GM21447 (cell line): ENCODE results near the gene TTBK1.
A peak's percentile ranks its signal among the peaks of the same experiment; 100 is the strongest.

Experiments
- ATAC-seq: cut with Tn5 transposase; IDR thresholded peaks from one replicate; pipeline ENCODE4 v1.9.1; 2021; ENCODE audit not compliant: unreplicated experiment

The TTBK1 gene

GRCh38 chr6:43222418-43223059 lies 20.7 kb upstream of the TTBK1 start:
- ATAC-seq, result no peak

DNA sequence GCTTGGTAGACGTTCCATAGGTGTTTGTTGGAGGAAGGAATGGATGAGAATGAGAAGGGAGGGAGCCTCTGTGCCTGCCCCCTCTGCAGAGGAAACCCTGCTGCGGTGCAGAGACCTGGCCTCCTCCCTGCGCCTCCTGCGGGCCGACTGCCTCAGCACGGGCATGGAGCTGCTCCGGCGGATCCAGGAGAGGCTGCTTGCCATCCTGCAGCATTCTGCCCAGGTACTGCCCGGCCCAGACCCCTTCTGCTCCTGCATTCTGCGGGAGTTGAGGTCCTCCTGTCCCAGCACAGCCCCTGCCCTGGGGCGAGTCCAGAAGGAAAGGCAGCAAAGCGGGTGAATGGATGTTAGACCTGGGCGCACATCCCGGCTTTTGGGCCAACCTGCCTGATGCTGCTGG lies 20.1 kb upstream of the TTBK1 start:
- ATAC-seq, result no peak

DNA sequence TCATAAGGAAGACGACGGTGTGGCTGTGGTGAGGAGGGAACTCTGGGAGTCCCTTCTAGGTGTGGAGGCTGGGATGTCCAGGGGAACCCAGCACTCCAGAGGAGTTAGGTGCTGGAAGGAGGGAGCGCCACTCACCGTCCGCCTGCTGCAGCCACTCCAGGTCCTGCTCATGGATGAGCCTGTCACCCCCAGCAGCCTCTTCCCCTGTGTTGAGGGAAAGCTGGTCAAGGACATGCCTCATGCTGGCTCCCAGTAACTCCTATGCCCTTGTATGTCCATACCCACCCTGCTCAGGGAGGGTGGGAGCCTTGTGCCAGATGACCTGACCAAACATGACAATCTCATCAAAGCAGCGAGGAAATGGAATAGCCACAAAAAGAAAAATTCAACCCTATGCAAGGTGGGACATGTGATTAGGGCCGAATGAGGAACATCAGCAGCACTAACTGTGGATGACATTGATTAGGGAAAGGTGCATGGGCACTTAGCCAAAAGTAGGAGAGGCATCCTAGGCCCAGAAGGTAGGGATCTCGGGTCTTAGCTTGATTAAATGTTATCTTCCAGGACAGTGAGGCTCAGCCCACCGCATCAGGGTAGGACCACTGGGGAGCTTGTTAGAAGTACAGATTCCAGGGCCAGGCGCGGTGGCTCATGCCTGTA lies 17.0 kb upstream of the TTBK1 start:
- no peak for ATAC-seq

DNA sequence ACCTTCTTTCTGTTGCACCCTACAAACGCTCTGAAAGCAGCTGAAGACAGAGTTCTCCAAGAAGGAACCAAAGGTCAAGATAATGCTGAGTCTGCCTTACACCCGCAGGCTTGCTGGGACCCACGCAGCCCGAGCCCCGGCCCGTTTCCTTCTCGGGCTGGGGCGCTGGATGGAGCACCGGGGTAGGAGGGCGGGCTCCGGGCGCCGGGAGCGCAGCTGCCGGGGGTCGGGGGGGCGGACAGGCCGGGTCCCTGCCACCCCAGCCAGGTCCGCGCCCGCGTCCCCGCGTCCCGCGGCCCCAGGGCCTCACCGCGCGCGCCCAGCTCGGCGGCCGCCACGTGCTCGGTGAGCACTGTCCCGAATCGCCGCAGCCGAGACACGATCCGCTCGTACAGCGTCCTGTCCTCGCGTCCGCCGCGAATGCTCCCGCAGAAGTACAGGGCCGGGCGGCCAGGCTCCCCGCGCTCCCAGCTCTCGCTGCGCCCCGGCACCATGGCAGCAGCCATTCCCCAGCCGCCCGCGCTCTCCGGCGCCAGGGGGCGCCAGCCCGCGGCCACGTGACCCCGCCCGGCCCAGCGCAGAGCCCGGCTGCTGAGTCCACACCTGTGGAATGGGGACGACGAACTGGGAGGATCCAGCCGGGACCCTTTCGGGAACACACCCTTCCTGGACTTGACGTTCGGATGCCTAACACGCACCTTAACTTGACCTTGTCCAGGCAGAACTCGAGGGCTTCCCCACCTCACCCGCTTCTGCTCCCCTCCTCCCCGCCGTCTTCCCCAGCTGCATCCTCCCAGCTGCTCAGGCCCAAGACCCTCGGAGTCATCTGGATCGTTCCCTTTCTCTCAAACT lies 14.1 kb upstream of the TTBK1 start, which contains the start of gene DNPH1:
Gene DNPH1, minus strand, starts transcription at position 531 of the 852 bp plus-strand sequence. Its CDS starts 25 bp downstream, at position 506.
- ATAC-seq, result peak; percentile 55

DNA sequence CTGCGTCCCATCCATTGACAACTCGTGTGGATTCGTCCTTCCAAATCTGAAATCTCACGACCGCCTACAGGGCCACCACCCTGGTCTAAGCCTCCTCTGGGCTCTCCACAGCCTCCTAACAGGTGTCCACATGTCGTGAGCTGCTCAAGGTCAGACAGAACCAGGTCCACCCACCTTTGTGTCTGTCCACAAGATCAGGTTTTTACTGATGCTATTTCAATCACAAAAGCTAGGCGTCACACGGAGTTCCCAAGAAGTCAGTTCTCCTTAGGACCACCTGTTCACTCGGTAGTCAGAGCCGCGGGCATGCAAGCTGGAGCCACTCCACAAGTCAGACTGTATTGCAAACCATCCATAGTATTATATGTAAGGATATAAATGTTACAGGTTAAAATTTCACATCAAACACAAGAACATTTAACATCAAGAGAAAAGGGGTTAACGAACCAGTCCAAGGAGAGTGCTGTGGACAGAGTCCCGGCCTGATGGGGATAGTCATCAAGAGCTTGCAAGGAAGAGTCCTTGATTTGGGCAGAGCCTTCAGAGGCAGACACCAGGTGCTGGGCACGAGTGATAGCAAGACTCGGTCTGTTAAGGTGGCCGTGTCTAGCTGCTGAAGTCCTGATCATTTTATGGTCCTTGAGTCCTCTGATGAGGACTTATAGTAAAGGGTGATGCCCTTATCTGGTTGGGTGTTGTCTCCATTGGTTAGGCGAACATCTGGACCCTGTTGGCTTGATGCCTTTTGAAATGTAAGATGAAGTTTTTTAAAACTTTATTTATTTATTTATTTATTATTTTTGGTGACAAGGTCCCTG lies 13.3 kb upstream of the TTBK1 start:
- ATAC-seq, result no peak

- ATAC-seq, result no peak
These were observed 12.2 kb upstream of the TTBK1 start for GRCh38 chr6:43231053-43231452.

DNA sequence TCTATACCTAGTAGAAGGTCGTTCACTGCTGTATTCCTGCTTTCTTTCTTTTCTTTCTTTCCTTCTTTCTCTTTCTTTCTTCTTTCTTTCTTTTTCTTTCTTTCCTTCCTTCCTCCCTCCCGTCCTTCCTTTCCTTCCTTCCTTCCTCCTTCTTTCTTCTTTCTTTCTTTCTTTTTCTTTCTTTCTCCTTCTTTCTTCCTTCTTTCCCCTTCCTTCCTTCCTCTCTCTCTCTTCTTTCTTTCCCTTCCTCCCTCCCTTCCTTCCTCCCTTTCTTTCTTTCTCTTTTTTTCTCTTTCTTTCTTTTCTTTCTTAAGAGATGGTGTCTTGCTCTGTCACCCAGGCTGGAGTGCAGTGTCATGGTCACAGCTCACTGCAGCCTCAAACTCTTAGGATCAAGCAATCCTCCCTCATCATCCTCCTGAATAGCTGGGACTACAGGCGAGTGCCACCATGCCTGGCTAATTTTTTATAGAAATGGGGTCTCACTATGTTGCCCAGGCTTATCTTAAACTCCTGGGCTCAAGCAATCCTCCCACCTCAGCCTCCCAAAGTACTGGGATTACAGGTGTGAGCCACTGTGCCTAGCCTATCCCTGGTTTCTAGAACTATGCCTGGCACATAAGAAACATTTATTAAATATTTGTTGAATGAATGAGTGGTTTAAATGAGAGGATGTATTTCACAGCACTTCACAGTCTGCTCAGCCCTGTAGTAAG lies 11.4 kb upstream of the TTBK1 start:
- no peak for ATAC-seq

- ATAC-seq, result no peak
These were observed 7.4 kb upstream of the TTBK1 start for GRCh38 chr6:43235841-43236240.

DNA sequence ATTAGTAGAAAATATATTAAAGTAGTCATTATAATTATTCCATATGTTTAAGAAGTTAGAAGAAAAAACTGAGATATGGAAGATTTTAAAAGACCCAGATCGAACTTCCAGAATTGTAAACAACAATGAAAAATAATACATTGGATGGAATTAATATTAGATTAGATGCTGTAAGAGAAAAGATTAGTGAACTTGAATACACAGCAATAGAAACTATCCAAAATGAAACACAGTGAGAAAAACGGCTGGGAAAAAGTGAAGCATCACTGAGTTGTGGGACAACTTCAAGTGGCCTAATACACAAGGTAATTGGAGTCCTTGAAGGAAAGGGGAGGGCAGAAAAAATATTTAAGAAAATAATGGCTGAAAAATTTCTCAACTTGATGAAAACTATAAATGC lies 4.2 kb upstream of the TTBK1 start:
- no peak for ATAC-seq

DNA sequence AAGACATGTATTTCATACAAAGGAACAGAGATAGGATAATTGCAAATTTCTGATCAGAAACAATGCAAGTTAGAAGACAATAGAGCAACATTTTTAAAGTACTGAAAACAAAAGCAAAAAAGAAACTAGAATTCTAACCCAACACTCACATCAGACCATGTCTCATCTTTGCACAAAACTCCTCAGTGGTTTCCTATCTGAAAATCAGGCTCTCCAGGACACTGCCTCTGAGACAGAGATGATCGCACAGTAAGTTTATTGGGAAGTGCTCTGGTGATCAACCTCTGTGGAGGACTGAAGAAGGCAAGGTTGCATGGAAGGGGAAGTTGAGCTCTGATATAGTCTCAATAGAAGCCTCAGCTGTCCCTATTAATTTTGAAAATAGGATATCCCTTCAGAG lies 2.3 kb upstream of the TTBK1 start:
- ATAC-seq, result no peak

- ATAC-seq, result no peak
These were observed 1.8 kb upstream of the TTBK1 start for GRCh38 chr6:43241446-43241845.

- ATAC-seq, result no peak
These were observed 512 bp downstream of the TTBK1 start for GRCh38 chr6:43243664-43244321.

- peak; percentile 49 for ATAC-seq
These were observed 3.2 kb downstream of the TTBK1 start for GRCh38 chr6:43246301-43247113.

GRCh38 chr6:43247114-43247999 lies 4.1 kb downstream of the TTBK1 start:
- ATAC-seq, result peak; percentile 74

- ATAC-seq, result no peak
These were observed 4.8 kb downstream of the TTBK1 start for GRCh38 chr6:43248101-43248500.

- no peak for ATAC-seq
These were observed 5.5 kb downstream of the TTBK1 start for GRCh38 chr6:43248791-43249190.

GRCh38 chr6:43250992-43251373 lies 7.7 kb downstream of the TTBK1 start:
- no peak for ATAC-seq

DNA sequence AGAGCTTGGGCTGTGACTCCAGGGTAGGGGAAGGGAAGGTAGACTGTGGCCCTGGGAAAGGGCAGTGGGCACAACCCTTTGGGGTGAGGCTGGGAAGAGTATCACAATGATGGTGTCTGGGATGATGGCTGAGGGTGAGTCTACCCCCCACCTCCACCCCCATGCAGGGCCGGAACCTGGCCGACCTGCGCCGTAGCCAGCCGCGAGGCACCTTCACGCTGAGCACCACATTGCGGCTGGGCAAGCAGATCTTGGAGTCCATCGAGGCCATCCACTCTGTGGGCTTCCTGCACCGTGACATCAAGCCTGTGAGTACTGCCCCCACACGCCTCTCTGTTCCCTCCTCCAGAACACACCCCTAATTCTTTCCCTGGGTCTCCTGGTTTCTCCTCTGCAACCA lies 10.1 kb downstream of the TTBK1 start:
- no peak for ATAC-seq
